ENCODE measurements around the gene FFAR3.
A peak's percentile ranks its signal among the peaks of the same experiment; 100 is the strongest.

Gene FFAR3

DNA sequence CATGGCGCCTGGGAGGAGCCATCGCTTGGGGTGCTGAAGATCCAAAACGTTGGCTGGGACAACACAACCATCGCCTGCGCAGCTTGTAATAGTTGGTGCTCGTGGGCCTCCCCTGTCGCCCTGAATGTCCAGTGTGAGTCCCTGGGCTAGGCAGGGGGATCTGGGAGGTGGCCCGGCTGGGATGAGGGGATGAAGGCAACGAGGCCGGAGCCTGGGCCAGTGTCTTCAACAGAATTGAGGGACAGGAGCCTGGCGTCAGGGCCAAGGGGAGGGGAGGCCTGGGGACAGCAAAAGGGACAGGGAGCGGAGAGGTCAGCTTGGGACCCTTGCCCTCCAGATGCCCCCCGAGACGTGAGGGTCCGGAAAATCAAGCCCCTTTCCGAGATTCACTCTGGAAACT, 17.3 kb upstream of the FFAR3 start:
- Histone ChIP-seq H2BK5ac (ENCODE audit: low read length) (no peak overlapping the region), H2BK15ac (ENCODE audit: low read length) (no peak overlapping the region), H3K79me1 (ENCODE audit: low read depth, low read length) (no peaks in the 10 kb centered on the region)

DNA sequence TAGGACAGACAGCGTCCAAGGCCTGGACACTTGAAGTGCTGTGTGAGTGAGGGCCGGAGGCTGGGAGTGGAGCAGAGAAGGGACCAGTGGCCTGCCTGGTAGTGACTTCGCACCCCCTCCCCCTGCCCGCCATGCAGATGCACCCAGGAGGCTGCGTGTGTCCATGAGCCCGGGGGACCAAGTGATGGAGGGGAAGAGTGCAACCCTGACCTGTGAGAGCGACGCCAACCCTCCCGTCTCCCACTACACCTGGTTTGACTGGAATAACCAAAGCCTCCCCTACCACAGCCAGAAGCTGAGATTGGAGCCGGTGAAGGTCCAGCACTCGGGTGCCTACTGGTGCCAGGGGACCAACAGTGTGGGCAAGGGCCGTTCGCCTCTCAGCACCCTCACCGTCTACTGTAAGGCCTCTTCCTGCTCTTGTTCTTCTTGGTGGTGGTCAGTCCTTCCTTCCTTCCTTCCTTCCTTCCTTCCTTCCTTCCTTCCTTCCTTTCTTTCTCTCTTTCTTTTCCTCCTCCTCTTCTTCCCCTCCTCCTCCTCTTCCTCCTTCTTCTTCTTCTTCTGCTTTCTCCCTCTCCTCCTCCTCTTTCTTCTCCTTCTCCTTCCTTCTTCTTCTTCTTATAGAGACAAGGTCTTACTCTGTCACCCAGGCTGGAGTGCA, 16.6 kb upstream of the FFAR3 start:
- no peak overlapping the region for H2BK15ac ChIP-seq (ENCODE audit: low read length)
- no peak overlapping the region for H3K18ac ChIP-seq (ENCODE audit: low read length)
- H3K4me1 ChIP-seq (ENCODE audit: control insufficient read depth in 2 of 2, insufficient read depth in 1 of 2, low read depth in 1 of 2, low read length in 2 of 2) = no peaks in the 10 kb centered on the region
- no peak for DNase-seq (ENCODE audit: low spot score)
- H3K4me2 ChIP-seq (ENCODE audit: insufficient read depth, low read length, poor library complexity, severe bottlenecking) = no peak overlapping the region
- H3K23ac ChIP-seq (ENCODE audit: low read depth, low read length, poor library complexity) = no peak overlapping the region
- H3K27ac ChIP-seq (replicated peaks; ENCODE audit: low read length) = no peak overlapping the region
- H4K91ac ChIP-seq (ENCODE audit: low read depth, low read length, poor library complexity) = no peak overlapping the region
- peaks cover 0 to 2% of the 10 kb centered on the region in 2 donors for H3K9me3 ChIP-seq (replicated peaks in 1 of 2; ENCODE audit: control insufficient read depth in 2 of 2, insufficient read depth in 1 of 2, low read depth in 1 of 2, low read length in 2 of 2)
- H3K9ac ChIP-seq (ENCODE audit: low read depth, low read length, poor library complexity) = no peak overlapping the region
- H2AK5ac ChIP-seq (ENCODE audit: low read depth, low read length) = peak overlapping the region; percentile 42
- H3K4me3 ChIP-seq (ENCODE audit: low read length in 2 of 2) = no peak overlapping the region
- no peaks in the 10 kb centered on the region for H3K79me1 ChIP-seq (ENCODE audit: low read depth, low read length)
- peaks cover 0 to 25% (median 0%) of the 10 kb centered on the region in 3 experiments for H3K27me3 ChIP-seq (ENCODE audit: control insufficient read depth in 3 of 3, insufficient read depth in 3 of 3, low read depth in 1 of 3, low read length in 3 of 3)
- H3K4ac ChIP-seq (ENCODE audit: low read length) = no peak overlapping the region
- H2BK120ac ChIP-seq (ENCODE audit: low read depth, low read length) = no peak overlapping the region
- H3K36me3 ChIP-seq (replicated peaks in 1 of 2; ENCODE audit: control insufficient read depth in 2 of 2, insufficient read depth in 2 of 2, low read length in 2 of 2) = no peaks in the 10 kb centered on the region
- no peak overlapping the region for H2AFZ ChIP-seq (ENCODE audit: low read length)
- no peak overlapping the region for H2BK5ac ChIP-seq (ENCODE audit: low read length)
- no CpG with 5 or more reads among the region's 14 CpGs for WGBS, 2 donors (ENCODE audit: extremely low coverage in 2 of 2, insufficient read length in 2 of 2, insufficient replicate concordance in 1 of 2)
- H2BK12ac ChIP-seq (ENCODE audit: low read length) = no peak overlapping the region
- peak overlapping the region; percentile 31 for H3K14ac ChIP-seq (ENCODE audit: low read length)
- H4K8ac ChIP-seq (ENCODE audit: low read depth, low read length) = no peak overlapping the region

More for the DNA sequence above, 17.3 kb upstream of the FFAR3 start:
- no peak overlapping the region for H3K4me3 ChIP-seq (ENCODE audit: low read length in 2 of 2)
- H3K4me2 ChIP-seq (ENCODE audit: insufficient read depth, low read length, poor library complexity, severe bottlenecking) = no peak overlapping the region
- H2AFZ ChIP-seq (ENCODE audit: low read length) = no peak overlapping the region
- H3K23ac ChIP-seq (ENCODE audit: low read depth, low read length, poor library complexity) = no peak overlapping the region
- peaks cover 0 to 2% of the 10 kb centered on the region in 2 donors for H3K9me3 ChIP-seq (replicated peaks in 1 of 2; ENCODE audit: control insufficient read depth in 2 of 2, insufficient read depth in 1 of 2, low read depth in 1 of 2, low read length in 2 of 2)
- no CpG with 5 or more reads among the region's 16 CpGs for WGBS, 2 donors (ENCODE audit: extremely low coverage in 2 of 2, insufficient read length in 2 of 2, insufficient replicate concordance in 1 of 2)
- DNase-seq (ENCODE audit: low spot score) = no peak
- H3K4me1 ChIP-seq (ENCODE audit: control insufficient read depth in 2 of 2, insufficient read depth in 1 of 2, low read depth in 1 of 2, low read length in 2 of 2) = no peaks in the 10 kb centered on the region
- H4K91ac ChIP-seq (ENCODE audit: low read depth, low read length, poor library complexity) = no peak overlapping the region
- no peak overlapping the region for H3K14ac ChIP-seq (ENCODE audit: low read length)
- no peaks in the 10 kb centered on the region for H3K36me3 ChIP-seq (replicated peaks in 1 of 2; ENCODE audit: control insufficient read depth in 2 of 2, insufficient read depth in 2 of 2, low read length in 2 of 2)
- H2BK120ac ChIP-seq (ENCODE audit: low read depth, low read length) = no peak overlapping the region
- H3K27me3 ChIP-seq (ENCODE audit: control insufficient read depth in 3 of 3, insufficient read depth in 3 of 3, low read depth in 1 of 3, low read length in 3 of 3) = peaks cover 0 to 20% (median 0%) of the 10 kb centered on the region in 3 experiments
- H3K18ac ChIP-seq (ENCODE audit: low read length) = no peak overlapping the region
- H3K27ac ChIP-seq (replicated peaks; ENCODE audit: low read length) = no peak overlapping the region
- H4K8ac ChIP-seq (ENCODE audit: low read depth, low read length) = no peak overlapping the region
- no peak overlapping the region for H3K4ac ChIP-seq (ENCODE audit: low read length)
- H3K9ac ChIP-seq (ENCODE audit: low read depth, low read length, poor library complexity) = peak overlapping the region; percentile 50
- no peak overlapping the region for H2AK5ac ChIP-seq (ENCODE audit: low read depth, low read length)
- H2BK12ac ChIP-seq (ENCODE audit: low read length) = no peak overlapping the region

DNA sequence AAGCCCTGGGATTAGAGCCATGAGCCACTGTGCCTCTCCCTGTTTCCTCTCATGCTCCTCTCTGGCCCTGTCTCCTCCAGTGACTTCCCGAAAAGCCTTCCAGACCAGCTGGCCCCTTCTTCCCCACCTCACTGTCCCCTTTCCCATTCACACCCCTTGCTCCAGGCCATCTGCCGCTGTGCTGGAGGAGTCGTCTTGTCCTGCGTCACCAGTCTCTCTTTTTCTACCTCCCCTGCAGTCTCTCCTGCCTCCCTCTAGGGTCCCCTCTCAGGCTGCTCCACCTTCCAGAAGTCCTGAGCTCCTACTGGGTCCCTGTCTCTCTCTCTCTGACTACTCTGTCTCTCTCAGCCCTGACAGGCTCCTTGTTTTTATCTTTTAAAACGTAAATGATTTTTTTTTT, 15.8 kb upstream of the FFAR3 start:
- peaks cover 0 to 30% (median 0%) of the 10 kb centered on the region in 3 experiments for H3K27me3 ChIP-seq (ENCODE audit: control insufficient read depth in 3 of 3, insufficient read depth in 3 of 3, low read depth in 1 of 3, low read length in 3 of 3)
- H3K27ac ChIP-seq (replicated peaks; ENCODE audit: low read length) = no peak overlapping the region
- H4K8ac ChIP-seq (ENCODE audit: low read depth, low read length) = no peak overlapping the region
- H3K79me1 ChIP-seq (ENCODE audit: low read depth, low read length) = no peaks in the 10 kb centered on the region
- H2AK5ac ChIP-seq (ENCODE audit: low read depth, low read length) = no peak overlapping the region
- no peak overlapping the region for H2BK15ac ChIP-seq (ENCODE audit: low read length)
- H2BK5ac ChIP-seq (ENCODE audit: low read length) = peak overlapping the region; percentile 82
- H3K4me3 ChIP-seq (ENCODE audit: low read length in 2 of 2) = no peak overlapping the region
- DNase-seq (ENCODE audit: low spot score) = no peak
- H2BK120ac ChIP-seq (ENCODE audit: low read depth, low read length) = no peak overlapping the region
- WGBS, 2 donors (ENCODE audit: extremely low coverage in 2 of 2, insufficient read length in 2 of 2, insufficient replicate concordance in 1 of 2) = no CpG with 5 or more reads among the region's 5 CpGs
- no peak overlapping the region for H2AFZ ChIP-seq (ENCODE audit: low read length)
- no peak overlapping the region for H3K4ac ChIP-seq (ENCODE audit: low read length)
- H3K4me1 ChIP-seq (ENCODE audit: control insufficient read depth in 2 of 2, insufficient read depth in 1 of 2, low read depth in 1 of 2, low read length in 2 of 2) = no peaks in the 10 kb centered on the region
- no peak overlapping the region for H3K9ac ChIP-seq (ENCODE audit: low read depth, low read length, poor library complexity)
- no peak overlapping the region for H3K4me2 ChIP-seq (ENCODE audit: insufficient read depth, low read length, poor library complexity, severe bottlenecking)
- H3K36me3 ChIP-seq (replicated peaks in 1 of 2; ENCODE audit: control insufficient read depth in 2 of 2, insufficient read depth in 2 of 2, low read length in 2 of 2) = no peaks in the 10 kb centered on the region
- no peak overlapping the region for H3K18ac ChIP-seq (ENCODE audit: low read length)
- H4K91ac ChIP-seq (ENCODE audit: low read depth, low read length, poor library complexity) = no peak overlapping the region
- H3K9me3 ChIP-seq (replicated peaks in 1 of 2; ENCODE audit: control insufficient read depth in 2 of 2, insufficient read depth in 1 of 2, low read depth in 1 of 2, low read length in 2 of 2) = peaks cover 0 to 2% of the 10 kb centered on the region in 2 donors
- no peak overlapping the region for H3K14ac ChIP-seq (ENCODE audit: low read length)
- H3K23ac ChIP-seq (ENCODE audit: low read depth, low read length, poor library complexity) = no peak overlapping the region
- H2BK12ac ChIP-seq (ENCODE audit: low read length) = no peak overlapping the region

DNA sequence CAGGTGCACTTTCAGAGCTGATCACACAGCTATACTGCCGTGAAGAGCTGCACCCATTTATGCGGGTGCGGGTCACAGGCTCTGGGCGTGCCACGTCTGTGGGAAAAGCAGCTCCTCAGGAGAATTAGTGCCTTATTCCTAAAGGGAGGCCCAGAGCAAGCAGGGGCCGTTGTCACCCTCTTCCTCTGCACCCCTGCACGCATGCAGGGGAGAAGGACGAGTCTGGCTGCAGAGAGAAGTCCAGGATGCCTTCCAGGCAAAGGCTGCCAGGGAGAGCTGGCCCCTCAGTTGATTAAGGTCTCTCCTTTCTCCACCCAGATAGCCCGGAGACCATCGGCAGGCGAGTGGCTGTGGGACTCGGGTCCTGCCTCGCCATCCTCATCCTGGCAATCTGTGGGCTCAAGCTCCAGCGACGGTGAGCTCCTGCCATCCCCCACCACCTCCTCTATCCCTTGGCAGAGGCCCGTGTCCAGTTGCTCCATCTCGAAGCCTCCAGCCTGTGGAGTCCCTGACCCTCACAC, 13.7 kb upstream of the FFAR3 start:
- no peak overlapping the region for H2BK12ac ChIP-seq (ENCODE audit: low read length)
- peak overlapping the region; percentile 55 for H3K9ac ChIP-seq (ENCODE audit: low read depth, low read length, poor library complexity)
- peak overlapping the region; percentile 16 for H3K18ac ChIP-seq (ENCODE audit: low read length)
- H2BK5ac ChIP-seq (ENCODE audit: low read length) = no peak overlapping the region
- peak overlapping the region; percentile 51 for H2AK5ac ChIP-seq (ENCODE audit: low read depth, low read length)
- H3K27me3 ChIP-seq (ENCODE audit: control insufficient read depth in 3 of 3, insufficient read depth in 3 of 3, low read depth in 1 of 3, low read length in 3 of 3) = peaks cover 0 to 48% (median 2%) of the 10 kb centered on the region in 3 experiments
- H3K79me1 ChIP-seq (ENCODE audit: low read depth, low read length) = no peaks in the 10 kb centered on the region
- WGBS, 2 donors (ENCODE audit: extremely low coverage in 2 of 2, insufficient read length in 2 of 2, insufficient replicate concordance in 1 of 2) = no CpG with 5 or more reads among the region's 17 CpGs
- H3K23ac ChIP-seq (ENCODE audit: low read depth, low read length, poor library complexity) = no peak overlapping the region
- H3K4me1 ChIP-seq (ENCODE audit: control insufficient read depth in 2 of 2, insufficient read depth in 1 of 2, low read depth in 1 of 2, low read length in 2 of 2) = no peaks in the 10 kb centered on the region
- H3K4me2 ChIP-seq (ENCODE audit: insufficient read depth, low read length, poor library complexity, severe bottlenecking) = no peak overlapping the region
- no peak for DNase-seq (ENCODE audit: low spot score)
- H2AFZ ChIP-seq (ENCODE audit: low read length) = no peak overlapping the region
- H3K14ac ChIP-seq (ENCODE audit: low read length) = no peak overlapping the region
- H4K91ac ChIP-seq (ENCODE audit: low read depth, low read length, poor library complexity) = peak overlapping the region; percentile 69
- no peak overlapping the region for H4K8ac ChIP-seq (ENCODE audit: low read depth, low read length)
- H3K9me3 ChIP-seq (replicated peaks in 1 of 2; ENCODE audit: control insufficient read depth in 2 of 2, insufficient read depth in 1 of 2, low read depth in 1 of 2, low read length in 2 of 2) = peaks cover 0 to 2% of the 10 kb centered on the region in 2 donors
- H3K27ac ChIP-seq (replicated peaks; ENCODE audit: low read length) = no peak overlapping the region
- no peak overlapping the region for H3K4ac ChIP-seq (ENCODE audit: low read length)
- no peak overlapping the region for H2BK15ac ChIP-seq (ENCODE audit: low read length)
- H2BK120ac ChIP-seq (ENCODE audit: low read depth, low read length) = no peak overlapping the region
- no peaks in the 10 kb centered on the region for H3K36me3 ChIP-seq (replicated peaks in 1 of 2; ENCODE audit: control insufficient read depth in 2 of 2, insufficient read depth in 2 of 2, low read length in 2 of 2)
- H3K4me3 ChIP-seq (ENCODE audit: low read length in 2 of 2) = no peak overlapping the region

Data from neuronal stem cell (in vitro differentiated cells).